Measurements from ENCODE around the gene C19orf44.
"Not testable (repeated sequence)": the region's sequence is repeated elsewhere in the genome, so short reads cannot be mapped to it uniquely, and the experiment has no call there.

C19orf44 gene

GRCh38 chr19:16470541-16470910, 25.7 kb upstream of the C19orf44 start:
- no peak for DNase-seq

- no peak for DNase-seq
Measured at GRCh38 chr19:16470911-16471811, 25.0 kb upstream of the C19orf44 start.

- not testable (repeated sequence) for DNase-seq
Measured at GRCh38 chr19:16472559-16472899, 23.7 kb upstream of the C19orf44 start.

- no peak for DNase-seq
Measured at GRCh38 chr19:16472992-16473391, 23.2 kb upstream of the C19orf44 start.

- no peak for DNase-seq
Measured at GRCh38 chr19:16473875-16474392, 22.3 kb upstream of the C19orf44 start.

- DNase-seq, result no peak
Measured at GRCh38 chr19:16476401-16476800, 19.8 kb upstream of the C19orf44 start.

- DNase-seq, result no peak
Measured at GRCh38 chr19:16477311-16477710, 18.9 kb upstream of the C19orf44 start.

- no peak for DNase-seq
Measured at GRCh38 chr19:16482745-16483144, 13.4 kb upstream of the C19orf44 start.

GRCh38 chr19:16486476-16486875, 9.7 kb upstream of the C19orf44 start:
- DNase-seq, result not testable (repeated sequence)

GRCh38 chr19:16496613-16496983, 404 bp downstream of the C19orf44 start:
- no peak for DNase-seq

- no peak for DNase-seq
Measured at GRCh38 chr19:16497042-16497441, 848 bp downstream of the C19orf44 start.

- no peak for DNase-seq
Measured at GRCh38 chr19:16497837-16498236, 1.6 kb downstream of the C19orf44 start.

- DNase-seq, result no peak
Measured at GRCh38 chr19:16504271-16504670, 8.1 kb downstream of the C19orf44 start.

- DNase-seq, result not testable (repeated sequence)
Measured at GRCh38 chr19:16506161-16506560, 10.0 kb downstream of the C19orf44 start.

- DNase-seq, result no peak
Measured at GRCh38 chr19:16506961-16507360, 10.8 kb downstream of the C19orf44 start.

- DNase-seq, result no peak
Measured at GRCh38 chr19:16508546-16508945, 12.4 kb downstream of the C19orf44 start.

GRCh38 chr19:16509141-16510061, 13.2 kb downstream of the C19orf44 start:
- DNase-seq, result no peak

- DNase-seq, result not testable (repeated sequence)
Measured at GRCh38 chr19:16512611-16513010, 16.4 kb downstream of the C19orf44 start.

- no peak for DNase-seq
Measured at GRCh38 chr19:16514383-16515019, 18.3 kb downstream of the C19orf44 start.

GRCh38 chr19:16516381-16516780, 20.2 kb downstream of the C19orf44 start:
- no peak for DNase-seq

- no peak for DNase-seq
Measured at GRCh38 chr19:16516923-16517610, 20.9 kb downstream of the C19orf44 start.

GRCh38 chr19:16518061-16518460, 21.9 kb downstream of the C19orf44 start:
- DNase-seq, result no peak
